Mesendoderm (in vitro differentiated cells): ENCODE data around the gene TXNDC8.
"Not testable (repeated sequence)": the region's sequence is repeated elsewhere in the genome, so short reads cannot be mapped to it uniquely, and the experiment has no call there.

Experiments used
- DNase-seq: peaks from one replicate; pipeline ENCODE4 v3.0.0; 2013
- H2AK5ac ChIP-seq: 2 replicates; pipeline ENCODE4 v1.6.1; 2013; ENCODE audit warnings: low read length, inconsistent platforms
- H2BK120ac ChIP-seq: 2 replicates; pipeline ENCODE4 v1.6.1; 2013; ENCODE audit warnings: low read depth, mild to moderate bottlenecking, low read length, moderate library complexity, mixed read lengths
- H2BK15ac ChIP-seq: replicated peaks from 2 replicates; pipeline ENCODE4 v1.6.1; 2013; ENCODE audit warnings: low read depth, mild to moderate bottlenecking, moderate library complexity
- H2BK5ac ChIP-seq: 2 replicates; pipeline ENCODE4 v1.6.1; 2013; ENCODE audit warnings: low read length, inconsistent platforms
- H3K18ac ChIP-seq: 2 replicates; pipeline ENCODE4 v1.6.1; 2013; ENCODE audit warnings: mild to moderate bottlenecking, low read length, mixed read lengths
- H3K23ac ChIP-seq: one replicate; pipeline ENCODE4 v1.6.1; 2013; ENCODE audit warnings: low read length
- H3K27ac ChIP-seq: 2 replicates; pipeline ENCODE4 v1.5.1; 2013; ENCODE audit warnings: low read depth, mild to moderate bottlenecking, inconsistent platforms, low read length, moderate library complexity
- H3K27me3 ChIP-seq: 2 replicates; pipeline ENCODE4 v1.6.1; 2013; ENCODE audit warnings: low read length, control low read depth, mild to moderate bottlenecking, inconsistent platforms; ENCODE audit not compliant: insufficient read depth, poor library complexity
- H3K36me3 ChIP-seq: 2 replicates; pipeline ENCODE4 v1.6.1; 2013; ENCODE audit warnings: low read length, inconsistent platforms; ENCODE audit not compliant: control insufficient read depth, insufficient read depth
- H3K4ac ChIP-seq: one replicate; pipeline ENCODE4 v1.6.1; 2013; ENCODE audit warnings: low read depth, mild to moderate bottlenecking, low read length, moderate library complexity
- H3K4me1 ChIP-seq: 2 replicates; pipeline ENCODE4 v1.6.1; 2013; ENCODE audit warnings: low read depth, low read length, inconsistent platforms; ENCODE audit not compliant: control insufficient read depth
- H3K4me2 ChIP-seq: 2 replicates; pipeline ENCODE4 v1.6.1; 2013; ENCODE audit warnings: low read length
- H3K4me3 ChIP-seq: 2 replicates; pipeline ENCODE4 v1.5.1; 2013; ENCODE audit warnings: mild to moderate bottlenecking, low read length
- H3K56ac ChIP-seq: one replicate; pipeline ENCODE4 v1.6.1; 2013; ENCODE audit warnings: low read length
- H3K79me1 ChIP-seq: 2 replicates; pipeline ENCODE4 v1.6.1; 2013; ENCODE audit warnings: low read length, inconsistent platforms
- H3K79me2 ChIP-seq: 2 replicates; pipeline ENCODE4 v1.6.1; 2013; ENCODE audit warnings: mild to moderate bottlenecking, low read length; ENCODE audit not compliant: control insufficient read depth, insufficient read depth
- H3K9ac ChIP-seq: 2 replicates; pipeline ENCODE4 v1.6.1; 2013; ENCODE audit warnings: low read length, inconsistent platforms
- H4K5ac ChIP-seq: one replicate; pipeline ENCODE4 v1.6.1; 2013; ENCODE audit warnings: low read length
- H4K8ac ChIP-seq: one replicate; pipeline ENCODE4 v1.6.1; 2013; ENCODE audit warnings: low read depth, mild to moderate bottlenecking, control low read depth, low read length, moderate library complexity
- WGBS: extraction: QIAGEN DNeasy Blood & Tissue Kit; methylation state at CpG from one replicate; pipeline ENCODE4 v1.1.7; 2013; ENCODE audit warnings: low lambda C conversion rate, missing lambda C conversion rate; ENCODE audit not compliant: insufficient coverage; ENCODE audit errors: extremely low coverage; 5-methylcytosine and 5-hydroxymethylcytosine counted together

TXNDC8 gene

GRCh38 chr9:110358992-110359391 lies 21.3 kb upstream of the TXNDC8 start:
- H3K4ac ChIP-seq, H2BK5ac ChIP-seq, H3K23ac ChIP-seq, H3K79me1 ChIP-seq, H2BK120ac ChIP-seq, H3K27me3 ChIP-seq, H4K8ac ChIP-seq, H2BK15ac ChIP-seq, H4K5ac ChIP-seq, H3K56ac ChIP-seq, H3K18ac ChIP-seq, H3K4me3 ChIP-seq, H3K27ac ChIP-seq, DNase-seq, H3K79me2 ChIP-seq, H3K4me2 ChIP-seq, H3K36me3 ChIP-seq, H3K9ac ChIP-seq, H3K4me1 ChIP-seq, H2AK5ac ChIP-seq: not testable (repeated sequence)
- WGBS: no CpG with 5 or more reads among the region's 2 CpGs

DNA sequence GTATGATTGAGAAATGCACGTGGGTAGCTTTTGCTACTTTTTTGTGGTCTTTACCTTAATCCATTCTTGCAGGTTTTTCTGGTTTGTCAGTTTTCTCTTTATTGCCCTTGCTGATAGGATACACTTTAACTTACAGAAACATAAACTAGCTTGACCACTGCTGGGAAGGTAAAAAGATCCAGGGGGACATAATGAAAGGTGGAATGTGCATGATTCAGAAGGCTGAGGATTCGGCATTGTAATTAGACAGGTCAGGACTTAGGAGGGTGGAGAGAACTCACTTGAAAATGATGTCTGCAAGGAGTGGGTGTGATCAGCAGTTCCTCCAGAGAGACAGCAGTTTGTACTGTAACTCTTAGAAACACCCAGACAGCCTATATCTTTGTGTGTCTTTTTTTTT lies 19.8 kb upstream of the TXNDC8 start:
- no peak overlapping the region for H3K27ac ChIP-seq
- H3K18ac ChIP-seq: no peak overlapping the region
- no peak overlapping the region for H3K4me2 ChIP-seq
- H3K23ac ChIP-seq: no peak overlapping the region
- H3K36me3 ChIP-seq: no peaks in the 10 kb centered on the region
- H2AK5ac ChIP-seq: no peak overlapping the region
- H3K4ac ChIP-seq: no peak overlapping the region
- H3K56ac ChIP-seq: no peak overlapping the region
- no peak for DNase-seq
- H2BK120ac ChIP-seq: no peak overlapping the region
- no peak overlapping the region for H2BK15ac ChIP-seq
- H3K4me3 ChIP-seq: no peak overlapping the region
- WGBS: no CpG with 5 or more reads among the region's 2 CpGs
- H3K79me2 ChIP-seq: no peaks in the 10 kb centered on the region
- no peak overlapping the region for H4K5ac ChIP-seq
- H3K4me1 ChIP-seq: no peaks in the 10 kb centered on the region
- H2BK5ac ChIP-seq: no peak overlapping the region
- no peaks in the 10 kb centered on the region for H3K79me1 ChIP-seq
- H3K9ac ChIP-seq: no peak overlapping the region
- no peaks in the 10 kb centered on the region for H3K27me3 ChIP-seq
- H4K8ac ChIP-seq: no peak overlapping the region

DNA sequence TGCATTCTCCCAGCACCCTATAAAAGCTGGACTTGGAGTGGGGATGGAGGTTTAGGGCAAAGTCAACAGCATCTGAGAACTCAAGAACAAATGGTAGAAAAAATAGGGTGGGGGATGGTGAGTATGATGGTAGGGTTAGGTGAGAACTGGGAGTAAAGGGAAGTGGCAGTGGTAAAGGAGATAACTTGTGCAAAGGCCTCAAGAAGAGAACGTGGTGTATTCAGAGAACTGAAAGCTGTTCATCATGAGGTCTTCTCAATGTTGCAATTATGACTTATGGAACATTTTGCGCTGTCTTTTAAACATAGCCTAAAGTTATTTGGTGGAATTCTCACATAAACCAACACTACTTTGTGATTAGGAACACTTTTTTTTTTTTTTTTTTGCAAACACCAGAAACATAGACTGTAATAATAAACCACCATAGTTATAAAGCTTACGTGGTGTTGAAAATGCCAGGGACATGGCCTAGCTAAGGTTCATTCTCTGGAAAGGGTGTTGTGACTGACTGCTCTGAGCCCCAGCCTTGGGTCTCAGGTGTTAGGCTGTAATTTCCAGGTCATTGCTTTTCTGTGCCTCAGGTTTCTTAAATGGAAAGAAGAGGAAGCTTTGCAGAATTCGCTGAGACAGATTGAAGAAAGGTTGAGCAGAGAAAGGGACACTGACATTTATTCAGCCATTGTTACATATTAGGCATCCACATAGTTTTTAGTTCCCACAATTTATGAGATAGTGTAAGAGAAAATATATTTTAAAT lies 19.2 kb upstream of the TXNDC8 start:
- no peak overlapping the region for H3K23ac ChIP-seq
- no CpG with 5 or more reads among the region's 4 CpGs for WGBS
- H3K4ac ChIP-seq: no peak overlapping the region
- H3K27me3 ChIP-seq: no peaks in the 10 kb centered on the region
- no peak for DNase-seq
- H3K27ac ChIP-seq: no peak overlapping the region
- no peak overlapping the region for H3K18ac ChIP-seq
- H4K5ac ChIP-seq: no peak overlapping the region
- H3K79me2 ChIP-seq: no peaks in the 10 kb centered on the region
- H2AK5ac ChIP-seq: no peak overlapping the region
- H4K8ac ChIP-seq: no peak overlapping the region
- no peak overlapping the region for H2BK5ac ChIP-seq
- no peak overlapping the region for H3K4me2 ChIP-seq
- H2BK120ac ChIP-seq: no peak overlapping the region
- no peaks in the 10 kb centered on the region for H3K36me3 ChIP-seq
- no peak overlapping the region for H3K56ac ChIP-seq
- no peaks in the 10 kb centered on the region for H3K4me1 ChIP-seq
- no peak overlapping the region for H3K4me3 ChIP-seq
- no peak overlapping the region for H2BK15ac ChIP-seq
- no peaks in the 10 kb centered on the region for H3K79me1 ChIP-seq
- no peak overlapping the region for H3K9ac ChIP-seq

GRCh38 chr9:110355911-110356310 lies 18.2 kb upstream of the TXNDC8 start:
- no peak overlapping the region for H3K4ac ChIP-seq
- H4K8ac ChIP-seq: no peak overlapping the region
- no peak overlapping the region for H3K18ac ChIP-seq
- H3K4me1 ChIP-seq: no peaks in the 10 kb centered on the region
- no peak overlapping the region for H3K23ac ChIP-seq
- H3K36me3 ChIP-seq: no peaks in the 10 kb centered on the region
- no peaks in the 10 kb centered on the region for H3K79me1 ChIP-seq
- H3K27me3 ChIP-seq: no peaks in the 10 kb centered on the region
- DNase-seq: no peak
- H3K79me2 ChIP-seq: no peaks in the 10 kb centered on the region
- H2BK120ac ChIP-seq: no peak overlapping the region
- H3K9ac ChIP-seq: no peak overlapping the region
- H3K27ac ChIP-seq: no peak overlapping the region
- no CpG with 5 or more reads among the region's 2 CpGs for WGBS
- no peak overlapping the region for H3K56ac ChIP-seq
- H2AK5ac ChIP-seq: no peak overlapping the region
- H2BK5ac ChIP-seq: no peak overlapping the region
- H2BK15ac ChIP-seq: no peak overlapping the region
- no peak overlapping the region for H4K5ac ChIP-seq
- no peak overlapping the region for H3K4me3 ChIP-seq
- no peak overlapping the region for H3K4me2 ChIP-seq

- WGBS: no CpG with 5 or more reads among the region's 1 CpG
- H2BK120ac ChIP-seq: no peak overlapping the region
- H3K79me1 ChIP-seq: no peaks in the 10 kb centered on the region
- H3K18ac ChIP-seq: no peak overlapping the region
- H4K8ac ChIP-seq: no peak overlapping the region
- no peaks in the 10 kb centered on the region for H3K4me1 ChIP-seq
- H3K56ac ChIP-seq: no peak overlapping the region
- DNase-seq: peak; percentile 52
- no peak overlapping the region for H3K27ac ChIP-seq
- no peak overlapping the region for H3K9ac ChIP-seq
- no peak overlapping the region for H3K23ac ChIP-seq
- no peaks in the 10 kb centered on the region for H3K27me3 ChIP-seq
- no peak overlapping the region for H2BK5ac ChIP-seq
- H3K4ac ChIP-seq: no peak overlapping the region
- H3K4me3 ChIP-seq: no peak overlapping the region
- no peak overlapping the region for H2AK5ac ChIP-seq
- no peaks in the 10 kb centered on the region for H3K36me3 ChIP-seq
- H3K4me2 ChIP-seq: no peak overlapping the region
- no peak overlapping the region for H2BK15ac ChIP-seq
- no peak overlapping the region for H4K5ac ChIP-seq
- no peaks in the 10 kb centered on the region for H3K79me2 ChIP-seq
Measured at GRCh38 chr9:110351009-110351467, 13.4 kb upstream of the TXNDC8 start.

DNA sequence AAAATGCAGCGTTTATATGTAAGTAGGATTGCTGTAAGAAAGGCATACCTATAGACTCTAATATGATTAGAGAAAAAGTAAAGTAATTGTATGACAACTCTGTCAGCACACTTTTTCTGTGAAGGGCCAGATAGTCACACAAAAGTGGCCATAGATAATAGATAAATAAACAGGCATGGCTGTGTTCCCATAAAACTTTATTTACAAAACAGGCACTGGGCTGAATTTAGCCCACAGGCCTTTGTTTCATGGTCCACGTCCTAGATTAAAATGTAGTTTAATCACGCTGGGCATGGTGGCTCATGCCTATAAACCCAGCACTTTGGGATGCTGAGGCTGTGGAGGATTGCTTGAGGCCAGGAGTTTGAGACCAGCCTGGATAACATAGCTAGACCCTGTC lies 8.7 kb upstream of the TXNDC8 start:
- Histone ChIP-seq H3K36me3 (no peaks in the 10 kb centered on the region), H4K5ac (no peak overlapping the region), H3K9ac (no peak overlapping the region), H3K27me3 (no peaks in the 10 kb centered on the region), H2BK15ac (no peak overlapping the region), H3K79me2 (no peaks in the 10 kb centered on the region), H3K18ac (no peak overlapping the region), H4K8ac (no peak overlapping the region), H3K4me3 (no peak overlapping the region), H3K79me1 (no peaks in the 10 kb centered on the region), H2BK120ac (no peak overlapping the region), H3K27ac (no peak overlapping the region), H3K4ac (no peak overlapping the region), H3K23ac (no peak overlapping the region), H3K4me2 (no peak overlapping the region), H2AK5ac (no peak overlapping the region), H2BK5ac (no peak overlapping the region), H3K4me1 (no peaks in the 10 kb centered on the region), H3K56ac (no peak overlapping the region)
- WGBS: no CpG with 5 or more reads among the region's 3 CpGs
- no peak for DNase-seq
